Left renal pelvis (tissue), 4 donors: ENCODE measurements around the gene TMEM129. TPM values are rescaled to one million over a fixed set of nuclear protein-coding genes. Genes with fewer than 3 reads are reported as not detected.
"Not testable (repeated sequence)": the region's sequence is repeated elsewhere in the genome, so short reads cannot be mapped to it uniquely, and the experiment has no call there.

ENCODE experiments used
- DNase-seq, 4 donors: peaks; one replicate each; pipeline ENCODE4 v3.0.0-alpha.2; 2013; ENCODE audit warnings: low read depth in 4 of 4, low spot score in 3 of 4
- polyA plus RNA-seq, 4 donors: library from polyadenylated mRNA; unstranded; fragments of 120-200 nt; gene quantifications; one replicate each; pipeline ENCODE4 v1.2.1, GENCODE V29; 2013; ENCODE audit not compliant: insufficient read length in 4 of 4

Gene TMEM129
- polyA plus RNA-seq, 4 donors, result 34.4 to 52.6 (median 37.3) TPM

- DNase-seq, result no peak
Observed at GRCh38 chr4:1703867-1704266, 17.3 kb downstream of the TMEM129 start.

GRCh38 chr4:1701671-1702070 lies 19.5 kb downstream of the TMEM129 start:
- DNase-seq, result not testable (repeated sequence)

DNA sequence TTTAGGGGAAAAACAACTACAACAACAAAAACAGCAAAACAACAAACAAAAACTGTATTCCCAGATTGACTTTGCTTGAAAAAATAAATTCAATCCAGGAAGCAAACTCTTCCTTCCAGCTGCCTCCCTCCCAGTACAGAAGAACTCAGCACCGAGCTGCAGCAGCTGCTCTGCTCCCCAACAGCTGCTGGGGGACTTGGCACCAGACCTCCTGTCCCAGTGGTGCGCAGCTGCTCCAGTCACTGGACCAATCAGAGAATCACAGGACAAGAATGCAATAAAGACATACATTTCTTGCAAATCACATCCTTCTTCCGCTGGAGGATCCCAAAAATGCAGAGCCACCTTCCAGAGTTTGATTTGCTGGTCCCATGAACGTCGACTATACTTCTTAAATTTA lies 25.2 kb downstream of the TMEM129 start:
- no peak for DNase-seq

- DNase-seq, result peak in 1 of 4 donors; percentile 51
Observed at GRCh38 chr4:1693131-1693896, 27.8 kb downstream of the TMEM129 start.

GRCh38 chr4:1691737-1692373 lies 29.3 kb downstream of the TMEM129 start:
- DNase-seq, result no peak

DNA sequence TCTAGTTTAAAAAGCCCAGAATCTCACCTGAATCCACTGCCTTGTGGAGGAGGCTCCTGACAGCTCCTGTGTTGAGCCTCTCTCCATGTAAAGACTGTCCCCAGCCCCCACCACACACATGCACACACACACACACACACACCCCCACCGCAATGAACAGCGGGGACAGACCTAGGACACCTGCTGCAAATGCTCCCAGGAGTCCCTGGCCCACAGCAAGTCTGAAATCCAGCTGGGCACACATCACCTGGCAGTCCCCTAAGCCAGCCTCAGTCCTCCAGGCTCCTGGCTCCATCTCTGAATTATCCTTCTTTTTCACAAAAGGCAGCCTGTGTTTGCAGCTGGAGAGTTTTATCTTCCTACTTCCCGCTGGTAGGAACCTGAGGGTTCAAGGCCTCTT lies 30.4 kb downstream of the TMEM129 start:
- no peak for DNase-seq

DNA sequence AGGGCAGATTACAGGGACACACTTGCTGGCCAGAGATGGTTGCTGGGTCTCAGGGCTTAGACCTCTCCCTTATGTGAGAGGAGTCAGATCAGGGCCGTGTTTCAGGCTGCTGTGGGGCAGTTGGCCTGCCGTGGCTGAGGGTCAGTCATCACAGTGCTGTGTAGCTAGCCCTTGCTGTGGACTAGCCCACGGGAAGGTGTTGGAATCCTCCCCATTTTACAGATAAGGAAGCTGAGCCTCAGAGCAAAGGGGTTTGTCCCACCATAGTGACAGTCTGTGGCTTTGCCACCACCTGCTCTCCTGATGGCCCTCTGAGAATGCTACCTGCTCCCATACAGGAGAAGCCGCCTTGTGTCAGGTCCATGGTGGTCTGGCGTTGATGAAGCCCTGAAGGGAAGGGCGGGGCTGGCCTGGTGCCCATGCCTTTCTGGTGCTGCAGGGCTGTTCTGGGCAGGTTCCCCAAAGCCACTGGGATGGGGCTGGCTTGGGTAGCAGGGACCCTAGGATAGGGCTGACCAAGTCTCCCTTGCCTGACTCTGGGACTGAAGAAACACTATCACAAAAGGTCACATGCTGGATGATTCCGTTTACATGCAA lies 34.6 kb downstream of the TMEM129 start:
- no peak for DNase-seq

- DNase-seq, result peak in 1 of 4 donors; percentile 51
Observed at GRCh38 chr4:1685235-1686150, 35.6 kb downstream of the TMEM129 start.

GRCh38 chr4:1684506-1685234 lies 36.5 kb downstream of the TMEM129 start:
- no peak for DNase-seq

DNA sequence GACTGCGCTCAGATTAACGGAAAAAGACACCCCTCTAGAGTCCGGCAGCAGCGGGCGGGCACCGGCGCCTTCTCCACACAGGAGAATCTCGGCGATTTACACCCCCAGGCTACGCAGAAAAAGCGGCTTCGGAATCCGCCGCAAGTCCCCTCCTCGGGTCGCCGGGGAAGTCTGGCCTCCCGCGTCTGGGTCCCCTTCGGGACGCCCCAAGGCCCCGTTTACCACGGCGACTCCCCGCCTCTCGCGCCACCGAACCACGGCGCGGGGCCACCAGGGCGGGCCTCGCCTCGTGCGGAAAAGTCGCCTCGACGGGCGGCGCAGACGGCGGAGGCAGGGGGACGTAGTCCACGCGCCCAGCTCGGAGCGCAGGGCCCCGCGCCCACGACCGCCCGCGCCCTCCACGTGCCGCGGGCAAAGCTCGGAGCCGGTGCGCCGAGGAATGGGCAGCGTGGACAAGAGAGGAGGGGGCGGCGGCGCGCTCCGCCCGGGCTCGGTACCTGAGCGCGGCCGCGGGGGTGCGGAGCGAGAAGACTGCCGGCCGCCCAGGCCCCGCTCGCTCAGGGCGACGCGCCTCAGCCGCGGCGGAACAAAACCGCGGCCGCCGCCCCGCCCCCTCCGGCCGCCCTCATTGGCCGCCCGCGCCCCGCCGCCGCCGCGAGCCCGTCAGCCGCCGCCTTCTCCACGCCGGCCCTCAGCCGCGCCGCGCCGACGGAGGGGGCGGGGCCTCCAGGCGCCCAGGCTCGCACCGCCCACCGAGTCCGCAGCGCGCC lies 37.2 kb downstream of the TMEM129 start, which contains the start of gene FAM53A:
Gene FAM53A (minus strand): TSS at position 578 of the 770 bp plus-strand sequence. CDS start 15,572 bp downstream, outside the sequence.
- DNase-seq, result peak in 3 of 4 donors; percentile 70 to 78 (median 71)

DNA sequence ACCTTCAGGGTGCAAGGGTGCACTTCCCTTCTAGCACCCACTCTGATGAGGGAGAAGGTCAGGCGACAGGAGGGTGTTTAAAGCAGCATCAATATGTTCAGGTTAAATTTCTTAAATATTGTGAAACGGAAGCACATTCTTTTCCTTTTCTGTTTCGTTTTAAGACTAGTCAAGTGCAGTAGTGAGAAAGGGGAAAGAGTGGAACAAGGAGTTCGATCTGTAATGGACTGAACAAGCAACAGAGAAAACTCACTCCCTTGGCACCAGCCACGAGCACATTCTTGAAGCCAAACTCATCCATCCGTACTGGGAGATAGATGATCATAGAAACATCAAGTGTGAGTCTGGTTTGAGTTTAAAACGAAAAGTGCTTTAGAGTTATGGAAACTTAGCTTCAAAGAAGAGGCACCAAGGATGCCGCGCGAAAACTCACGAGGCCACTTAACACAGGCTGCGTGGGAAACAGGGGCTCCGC lies 37.8 kb downstream of the TMEM129 start:
- peak in 1 of 4 donors; percentile 12 for DNase-seq

GRCh38 chr4:1682860-1683259 lies 38.3 kb downstream of the TMEM129 start:
- DNase-seq, result no peak

- DNase-seq, result no peak
Observed at GRCh38 chr4:1678244-1678643, 42.9 kb downstream of the TMEM129 start.

DNA sequence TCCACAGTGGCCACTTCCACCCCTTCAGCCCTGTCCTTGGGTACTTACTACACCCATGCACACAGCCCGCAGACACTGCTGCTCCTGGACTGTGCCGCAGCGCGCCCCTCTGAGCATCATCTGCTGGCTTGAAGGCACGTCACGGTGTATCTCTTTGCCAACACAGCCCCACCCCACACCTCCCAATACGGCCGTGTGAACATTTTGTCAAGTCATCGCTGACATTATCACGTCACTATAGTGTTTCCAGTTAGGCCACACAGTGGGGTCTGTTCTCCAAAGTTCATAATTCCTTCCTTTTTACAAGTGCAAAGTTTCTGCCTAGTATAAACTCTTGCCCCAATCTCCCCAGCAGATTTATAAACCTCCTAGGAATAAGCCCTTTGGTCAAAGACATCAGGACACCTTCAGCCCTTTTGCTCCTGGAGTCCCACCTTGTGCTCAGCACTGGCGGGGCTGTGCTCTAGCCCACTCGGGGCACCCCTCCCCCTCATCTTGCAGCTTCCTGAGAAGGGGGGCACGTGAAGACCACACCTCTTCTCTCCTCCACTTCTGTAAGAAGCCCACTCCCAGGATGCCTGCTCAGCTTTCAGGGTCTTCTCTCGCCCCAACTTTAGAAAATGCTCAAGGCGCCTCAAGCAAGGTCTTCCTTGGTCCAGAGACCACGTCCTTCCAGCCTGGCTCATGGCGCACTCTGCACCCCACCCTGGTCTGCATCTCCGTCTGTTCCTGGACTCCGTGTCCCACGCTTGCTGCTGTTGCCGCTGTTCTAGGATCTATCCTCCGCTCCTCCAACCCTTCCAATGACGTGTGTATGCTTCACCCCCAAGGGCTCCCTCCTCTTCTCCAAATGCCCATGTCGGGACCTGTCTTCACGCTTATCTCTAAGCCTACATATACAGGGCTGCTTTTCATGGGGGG lies 44.3 kb downstream of the TMEM129 start:
- no peak for DNase-seq

DNA sequence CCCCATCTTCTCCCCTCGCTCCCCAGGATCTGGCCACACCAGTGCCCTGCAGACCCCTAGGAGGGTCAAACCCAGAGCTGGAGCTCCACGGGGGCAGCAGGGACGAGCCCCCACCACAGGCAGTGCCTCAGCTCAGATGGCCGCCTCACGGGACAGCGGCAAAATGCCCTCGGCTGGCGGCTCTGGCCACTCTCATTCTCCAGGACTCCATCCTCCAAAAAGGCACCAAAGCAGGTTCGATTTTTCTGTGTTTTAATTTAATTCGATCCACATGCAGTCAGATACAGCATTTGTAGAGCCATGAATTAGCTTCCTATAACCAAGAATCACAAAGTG lies 45.4 kb downstream of the TMEM129 start:
- DNase-seq, result no peak

DNA sequence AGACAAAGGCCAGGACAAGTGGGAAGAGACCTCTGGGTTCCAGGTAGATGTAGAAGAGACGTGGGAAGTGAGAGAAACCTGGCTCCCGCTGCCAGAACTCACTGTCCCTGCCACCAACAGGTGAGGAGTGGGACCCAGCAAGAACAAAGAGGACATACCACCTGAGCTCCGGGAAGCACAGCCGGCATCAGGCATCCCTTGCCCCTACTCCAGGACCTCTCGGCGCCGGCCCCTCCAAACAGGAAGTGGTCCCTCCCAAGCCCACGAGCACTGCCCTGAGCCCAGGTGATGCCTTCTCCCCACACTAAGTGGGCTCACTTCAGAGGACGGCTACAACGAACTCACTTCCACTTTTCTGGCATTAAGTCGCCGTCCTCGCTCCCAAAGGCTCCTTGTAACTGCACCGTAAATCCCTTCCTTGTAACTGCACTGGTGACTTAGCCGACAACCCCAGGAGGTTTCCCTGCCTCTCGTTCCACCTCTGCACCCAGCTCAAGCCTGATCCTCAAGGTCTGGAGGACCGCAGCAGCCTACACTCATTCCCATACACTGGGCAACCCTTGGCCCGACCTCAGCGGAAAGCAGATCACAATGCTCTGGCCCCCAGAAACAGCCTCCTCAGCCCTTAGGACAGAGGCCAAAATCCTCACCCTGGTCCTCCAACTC lies 45.9 kb downstream of the TMEM129 start:
- no peak for DNase-seq

- DNase-seq, result no peak
Observed at GRCh38 chr4:1674682-1675081, 46.4 kb downstream of the TMEM129 start.

GRCh38 chr4:1673671-1674070 lies 47.5 kb downstream of the TMEM129 start:
- no peak for DNase-seq
